GM23338 (cell line): ENCODE data around the gene KIAA1217.

Experiments
- CTCF ChIP-seq, 2 experiments: fragments of 200-600 bp in 1 of 2; sonication (generic) in 1 of 2; conservative IDR thresholded peaks; 2 replicates each; pipeline versions ENCODE4 v1.5.1 to v1.6.1; 2016 to 2017; ENCODE audit warnings: antibody characterized with exemption in 2 of 2, low read depth in 2 of 2, mild to moderate bottlenecking in 2 of 2, moderate library complexity in 1 of 2
- EZH2 ChIP-seq: fragments of 200-600 bp; sonication (generic); IDR thresholded peaks from one replicate; pipeline ENCODE4 v1.8.0; 2017; ENCODE audit warnings: antibody characterized with exemption, mild to moderate bottlenecking, low read depth; ENCODE audit not compliant: unreplicated experiment
- NANOG ChIP-seq: IDR thresholded peaks from 2 replicates; pipeline ENCODE4 v1.6.1; 2016; ENCODE audit warnings: antibody characterized with exemption, borderline replicate concordance

GRCh38 chr10:24430591-24430990, 221.7 kb downstream of the KIAA1217 start:
- TF ChIP-seq NANOG (no peak), CTCF (conservative IDR thresholded peaks at IDR 0.05; ENCODE audit: low read depth in 2 of 2) (no peak), EZH2 (no peak)
